ENCODE results near the gene NEUROD4.
A peak's percentile ranks its signal among the peaks of the same experiment; 100 is the strongest.

Gene NEUROD4

GRCh38 chr12:55061024-55061423, 41.2 kb downstream of the NEUROD4 start:
- DNase-seq (ENCODE audit: low spot score): no peak

GRCh38 chr12:55063291-55063690, 43.5 kb downstream of the NEUROD4 start:
- DNase-seq (ENCODE audit: low spot score): no peak

DNA sequence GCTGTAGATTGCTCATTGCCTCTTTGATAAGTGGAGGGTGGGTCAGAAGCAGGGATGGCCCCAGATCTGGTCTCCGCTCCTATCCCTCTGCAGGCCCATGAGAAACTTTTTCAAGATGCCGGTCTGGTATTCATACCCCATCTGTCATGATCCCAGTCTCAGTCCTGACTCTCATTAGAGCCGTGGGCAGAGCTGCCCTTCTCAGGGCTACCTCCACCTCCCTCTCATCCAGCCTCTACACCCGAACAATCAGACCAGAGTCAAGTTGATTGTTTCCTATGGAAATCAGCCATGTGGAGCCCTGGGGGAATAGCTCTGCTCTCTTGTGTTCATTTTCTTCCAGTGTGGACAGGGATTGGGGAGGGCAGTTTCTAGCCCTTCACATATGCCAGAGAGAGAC, 45.8 kb downstream of the NEUROD4 start:
- no peak for DNase-seq (ENCODE audit: low spot score)

- no peak for DNase-seq (ENCODE audit: low spot score)
Measured at GRCh38 chr12:55067701-55068100, 47.9 kb downstream of the NEUROD4 start.

DNA sequence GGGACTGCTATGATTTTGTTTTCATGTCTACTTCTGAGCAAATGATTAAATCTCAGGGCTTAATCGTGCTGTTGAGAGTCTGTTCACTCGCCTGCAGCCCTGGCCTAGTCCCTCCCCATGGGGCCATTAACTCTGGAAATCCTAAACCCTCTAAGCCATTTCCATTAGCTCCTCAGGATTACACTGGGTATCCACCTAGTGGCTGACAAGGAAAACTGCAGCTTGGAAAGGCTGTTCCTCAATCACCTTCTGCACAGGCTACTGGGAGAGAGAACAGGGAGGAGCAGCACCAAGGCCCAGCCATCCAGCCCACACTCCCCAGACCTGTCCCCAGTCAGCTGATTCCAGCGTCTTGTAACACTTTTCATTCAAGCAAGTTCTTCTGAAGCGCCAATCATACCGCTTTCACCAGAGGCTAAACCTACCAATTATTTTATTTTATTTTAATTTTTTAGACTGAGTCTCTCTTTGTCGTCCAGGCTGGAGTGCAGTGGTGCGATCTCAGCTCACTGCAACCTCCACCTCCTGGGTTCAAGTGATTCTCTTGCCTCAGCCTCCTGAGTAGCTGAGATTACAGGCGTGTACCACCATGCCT, 48.7 kb downstream of the NEUROD4 start:
- DNase-seq (ENCODE audit: low spot score): peak; percentile 51

- no peak for DNase-seq (ENCODE audit: low spot score)
Measured at GRCh38 chr12:55072083-55072482, 52.3 kb downstream of the NEUROD4 start.

DNA sequence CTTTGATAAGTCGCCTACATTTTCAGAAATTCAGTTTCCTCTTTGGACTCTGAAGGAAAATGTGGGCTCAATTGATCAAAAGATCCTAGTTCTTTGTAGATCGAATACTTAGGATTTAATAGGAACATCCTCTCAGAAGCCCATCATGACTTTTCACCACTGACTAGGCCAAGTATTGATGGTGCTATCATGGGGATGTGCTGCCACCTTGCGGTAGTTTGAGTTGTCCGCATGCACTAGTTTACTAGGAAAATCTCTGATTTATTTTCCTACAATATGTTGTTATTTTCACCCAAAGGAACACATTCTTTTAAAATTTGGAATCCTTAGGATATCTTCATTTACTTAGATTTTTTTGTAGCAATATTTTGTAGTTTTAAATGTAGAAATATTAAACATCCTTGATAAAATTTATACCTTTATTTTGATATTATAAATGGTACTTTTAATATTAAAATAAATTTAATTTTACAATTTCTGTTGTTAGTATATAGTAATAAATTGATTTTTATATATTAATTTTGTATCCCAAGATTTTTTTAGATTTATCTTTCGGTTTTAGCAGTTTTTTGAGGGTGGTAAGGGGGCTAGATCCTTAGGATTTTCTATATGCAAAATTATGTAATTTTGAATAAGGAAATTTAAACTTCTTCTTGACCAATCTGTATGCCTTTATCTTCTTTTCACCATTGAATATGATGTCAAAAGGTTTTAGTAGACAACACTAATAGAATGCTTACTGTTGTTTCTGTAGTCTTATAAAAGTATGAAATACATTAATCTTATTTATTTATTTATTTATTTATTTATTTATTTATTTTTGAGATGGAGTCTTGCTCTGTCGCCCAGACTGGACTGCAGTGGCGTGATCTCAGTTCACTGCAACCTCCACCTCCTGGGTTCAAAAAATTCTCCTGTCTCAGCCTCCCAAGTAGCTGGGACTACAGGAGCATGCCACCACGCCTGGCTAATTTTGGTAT, 53.6 kb downstream of the NEUROD4 start:
- peak; percentile 40 for DNase-seq (ENCODE audit: low spot score)

DNA sequence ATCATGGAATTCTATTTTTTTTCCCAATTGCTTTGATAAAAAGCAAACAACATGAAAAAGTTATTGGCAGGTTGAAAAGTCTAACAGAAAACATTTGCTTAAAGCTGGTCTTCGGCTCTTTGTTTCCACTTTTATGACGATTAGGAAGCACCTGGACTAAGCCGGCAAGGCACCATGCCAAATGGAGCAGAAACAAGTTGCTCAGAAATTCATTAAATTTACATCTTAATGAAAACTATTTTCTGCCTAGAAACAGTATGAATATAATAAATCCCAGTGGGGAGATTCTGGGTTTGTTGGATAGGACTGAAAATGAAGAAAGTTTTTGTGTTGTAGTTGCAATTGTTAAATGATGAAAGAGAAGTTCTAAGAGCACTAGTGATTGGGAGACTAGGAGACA, 55.0 kb downstream of the NEUROD4 start:
- DNase-seq (ENCODE audit: low spot score): no peak
